Left ventricle myocardium superior (tissue), 1 donor: ENCODE data around the gene INPP5B. TPM values are rescaled to one million over a fixed set of nuclear protein-coding genes. Genes with fewer than 3 reads are reported as not detected.

Experiments used
- ATAC-seq: fragments of 200-7000 bp; cut with Tn5 transposase; one replicate; pipeline ENCODE4 v1.9.1; 2020; ENCODE audit warnings: mild to moderate bottlenecking, moderate library complexity
- DNase-seq: peaks from one replicate; pipeline ENCODE4 v3.0.0-alpha.2; 2020
- intact Hi-C: fragments of 100-400 bp; cut with micrococcal nuclease; formaldehyde crosslinking; loops from one replicate; pipeline ENCODE4 v1.11.0; 2022
- total RNA-seq: library from RNA; stranded (reverse); fragmentation: NEBNext Ultra II Directional; extraction: Animal tissue kit (Norgen Biotek cat#: 25700); gene quantifications from one replicate; pipeline ENCODE4 v1.2.1, GENCODE V29; 2021
- donor health status: DM: no; HTN: yes; CAD: no; lungs with severe emphysema.

INPP5B gene
- total RNA-seq, 1 donor from 2014 or later, result 12.0 TPM

DNA sequence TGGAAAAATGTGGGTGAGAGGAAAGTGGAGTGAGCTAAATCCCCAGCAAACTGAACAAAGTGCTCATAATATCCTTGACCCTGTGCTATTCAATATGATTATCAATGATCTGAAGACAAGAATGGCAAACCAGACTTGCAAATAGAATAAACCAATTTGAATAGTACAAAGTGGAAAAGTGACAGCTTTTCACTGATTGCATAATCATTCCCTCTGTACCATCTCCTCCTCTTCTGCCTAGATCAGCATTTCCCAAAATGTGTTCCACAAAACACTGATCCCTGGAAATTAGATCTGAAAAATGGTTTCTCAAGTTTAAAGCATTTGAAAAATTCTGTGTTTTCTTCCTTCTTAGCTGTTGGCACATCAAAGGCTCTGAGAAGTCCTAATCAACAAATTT, 95.6 kb downstream of the INPP5B start:
- intact Hi-C loops, result no loop called here
- ATAC-seq, result peak; percentile 41
- no peak for DNase-seq

DNA sequence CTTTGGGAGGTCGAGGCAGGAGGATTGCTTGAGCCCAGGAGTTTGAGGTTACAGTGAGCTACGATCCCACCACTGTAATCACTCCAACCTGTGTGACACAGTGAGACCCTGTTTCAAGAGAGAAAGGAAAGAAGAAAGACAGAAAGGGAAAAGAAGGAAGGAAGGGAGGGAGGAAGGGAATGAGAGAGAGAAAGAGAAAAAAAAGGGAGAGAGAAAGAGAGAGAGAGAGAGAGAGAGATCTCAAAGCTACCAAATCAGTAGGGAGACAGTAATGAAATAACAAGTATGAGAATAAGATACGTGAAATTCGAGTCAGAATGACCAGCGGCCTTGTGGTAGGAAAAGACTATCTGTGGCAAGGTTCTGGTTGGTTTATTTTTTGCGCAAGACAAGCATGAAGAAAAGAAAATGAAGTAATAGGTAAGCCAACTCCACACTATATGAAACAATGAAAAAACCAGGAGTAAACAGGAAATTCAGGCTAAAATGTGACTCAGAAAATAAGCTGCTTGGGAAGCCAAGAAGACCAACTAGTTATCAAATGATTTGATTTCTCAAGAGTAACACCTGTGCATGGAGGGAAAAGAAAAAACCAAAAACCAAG, 96.4 kb downstream of the INPP5B start:
- intact Hi-C loops, result no loop called here
- ATAC-seq, result no peak
- no peak for DNase-seq

DNA sequence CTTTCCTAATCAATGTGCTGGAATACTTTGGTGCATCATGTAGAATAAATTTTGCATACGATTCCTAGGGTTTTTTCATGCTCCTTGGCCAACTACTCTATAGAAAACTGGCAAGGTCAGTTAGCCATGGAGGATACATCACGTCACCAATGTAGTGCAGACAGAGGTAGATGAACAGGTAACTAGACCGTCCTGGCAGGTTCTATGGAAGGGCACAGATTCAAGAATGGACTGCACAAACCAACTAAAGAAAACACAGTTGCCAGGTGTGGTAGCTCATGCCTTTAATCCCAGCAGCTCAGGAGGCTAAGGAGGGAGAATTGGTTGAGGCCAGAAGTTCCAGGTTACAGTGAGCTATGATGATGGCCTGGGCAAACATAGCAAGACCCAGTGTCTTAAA, 97.4 kb downstream of the INPP5B start:
- DNase-seq (no peak), ATAC-seq (no peak)
- intact Hi-C loops, result no loop called here

DNA sequence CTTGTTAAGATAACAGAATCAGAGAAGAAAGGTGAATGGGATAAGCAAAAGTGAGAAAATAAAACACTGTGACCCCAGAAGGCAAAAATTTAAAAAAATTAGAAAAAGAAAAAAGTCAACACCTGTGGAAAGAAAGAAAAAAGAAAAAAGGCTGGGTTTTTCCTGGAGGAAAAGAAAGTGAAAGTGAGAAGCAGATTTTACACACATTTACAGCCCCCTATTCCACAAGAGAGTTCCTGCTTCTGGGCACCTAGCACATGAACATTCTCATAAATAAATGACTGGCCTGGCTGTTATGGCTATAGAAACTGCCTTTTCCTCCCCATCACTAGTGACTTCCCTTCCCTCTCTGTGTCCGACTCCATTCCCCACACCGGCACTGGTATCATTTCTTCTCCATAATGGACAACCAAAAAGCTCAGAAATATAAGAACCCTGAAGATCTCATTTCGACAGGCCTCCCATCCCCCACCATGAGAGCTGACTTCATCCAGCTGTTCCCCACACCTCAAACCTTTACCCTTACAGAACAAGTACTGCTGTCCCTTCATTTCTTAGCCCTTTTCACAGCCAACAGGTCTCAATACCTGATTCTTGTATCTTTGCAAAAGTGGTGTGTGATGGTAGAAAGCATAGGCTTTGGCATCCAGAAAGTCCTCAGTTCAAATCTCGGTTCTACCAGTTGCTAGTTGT, 100.1 kb downstream of the INPP5B start:
- intact Hi-C loops, result no loop called here
- no peak for ATAC-seq
- no peak for DNase-seq

DNA sequence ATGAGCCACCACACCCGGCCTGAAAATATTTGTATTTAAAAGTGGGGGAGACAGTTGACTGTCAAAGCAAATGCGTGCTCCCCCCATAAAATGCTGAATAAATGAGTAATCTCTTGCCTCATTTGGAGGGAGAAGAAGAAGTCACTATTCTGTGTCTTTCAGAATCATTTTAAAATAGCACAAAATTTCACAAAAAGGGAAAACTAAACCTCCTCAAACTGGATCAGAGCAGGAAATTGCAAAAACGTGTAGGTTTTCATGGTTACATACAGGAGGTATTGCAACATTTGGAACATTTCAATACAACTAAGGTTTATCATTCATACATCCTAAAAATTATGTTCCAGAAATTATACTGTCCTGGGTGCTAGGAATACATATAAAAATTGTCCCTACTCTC, 101.1 kb downstream of the INPP5B start:
- DNase-seq, result no peak
- no peak for ATAC-seq
- intact Hi-C loops, result no loop called here

DNA sequence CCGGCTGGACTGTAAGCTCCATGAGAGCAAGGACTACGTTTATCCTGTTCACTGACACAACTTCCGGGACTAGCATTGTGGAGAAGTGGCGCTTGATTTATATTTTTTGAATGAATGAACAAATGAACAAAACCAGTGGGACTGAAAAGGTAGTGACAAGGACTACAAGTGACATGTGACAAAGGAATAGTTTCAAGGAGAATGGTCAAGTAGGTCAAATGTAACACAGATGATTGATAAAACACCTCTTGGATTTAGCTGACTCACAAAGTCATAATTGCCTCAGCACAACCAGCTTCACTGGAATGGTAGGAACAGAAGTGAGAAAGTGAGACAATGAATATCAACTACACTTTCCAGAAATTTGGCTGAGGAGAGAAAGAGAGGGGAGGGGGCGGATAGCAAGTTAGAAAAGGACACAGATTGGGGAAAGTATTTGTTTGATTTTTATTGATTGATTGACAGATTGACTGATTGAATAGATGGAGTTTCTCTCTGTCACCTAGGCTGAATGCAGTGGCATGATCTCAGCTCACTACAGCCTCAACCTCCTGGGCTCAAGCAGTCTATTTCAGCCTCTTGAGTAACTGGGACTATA, 101.7 kb downstream of the INPP5B start:
- intact Hi-C loops, result no loop called here
- no peak for ATAC-seq

DNA sequence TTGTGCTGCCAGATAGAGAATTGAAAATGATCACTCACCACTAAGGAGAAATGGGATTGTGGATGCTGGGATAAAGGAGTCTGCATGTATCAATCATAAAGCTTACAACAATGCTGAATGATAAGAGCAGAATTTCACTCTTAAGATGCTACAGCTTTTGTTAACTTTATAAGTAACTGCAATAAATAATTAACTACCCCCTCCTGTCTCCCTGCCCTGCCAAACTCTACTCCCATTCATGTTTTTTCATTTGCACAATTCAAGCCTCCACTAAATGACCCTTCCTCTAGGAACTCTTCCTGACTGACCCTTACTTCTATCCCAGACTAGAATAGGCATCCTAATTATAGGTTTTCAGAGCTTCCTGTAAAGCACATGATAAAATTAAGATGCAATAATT, 102.3 kb downstream of the INPP5B start:
- DNase-seq, result no peak
- no peak for ATAC-seq
- intact Hi-C loops, result no loop called here

More for the DNA sequence above, 101.7 kb downstream of the INPP5B start:
- no peak for DNase-seq

DNA sequence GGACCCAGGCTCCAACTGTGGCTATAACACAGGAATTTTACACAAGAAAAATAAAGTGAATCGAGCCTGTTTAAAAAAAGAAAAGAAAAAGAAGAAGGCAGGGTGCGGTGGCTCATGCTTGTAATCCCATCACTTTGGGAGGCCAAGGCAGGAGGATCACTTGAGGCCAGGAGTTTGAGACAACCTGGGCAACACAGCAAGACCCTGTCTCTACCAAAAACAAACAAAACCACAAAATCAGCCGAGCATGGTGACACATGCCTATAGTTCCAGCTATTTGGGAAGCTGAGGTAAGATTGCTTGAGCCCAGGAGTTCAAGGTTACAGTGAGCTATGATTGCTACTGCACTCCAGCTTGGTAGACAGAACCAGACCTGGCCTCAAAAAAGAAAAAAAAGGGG, 105.2 kb downstream of the INPP5B start:
- no peak for DNase-seq
- intact Hi-C loops, result no loop called here
- ATAC-seq, result no peak

DNA sequence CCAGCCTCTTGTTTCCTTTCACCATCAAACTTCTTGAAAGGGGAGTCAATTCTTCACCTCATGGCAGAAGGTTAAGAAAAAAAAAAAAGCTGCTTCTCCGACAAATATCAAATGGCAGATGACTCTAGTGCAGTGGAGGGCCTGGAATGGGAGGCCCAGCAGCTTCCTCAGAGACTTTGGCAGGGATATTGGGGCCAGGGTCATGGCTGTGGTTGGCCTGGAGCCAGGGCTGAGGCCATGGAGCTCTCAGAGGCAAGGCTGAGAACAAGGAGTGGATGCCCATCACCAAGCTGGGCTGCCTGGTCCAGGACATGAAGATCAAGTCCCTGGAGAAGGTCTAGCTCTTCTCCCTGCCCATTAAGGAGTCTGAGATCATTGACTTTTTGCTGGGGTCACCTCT, 106.1 kb downstream of the INPP5B start:
- DNase-seq, result no peak
- ATAC-seq, result no peak
- intact Hi-C loops, result no loop called here

DNA sequence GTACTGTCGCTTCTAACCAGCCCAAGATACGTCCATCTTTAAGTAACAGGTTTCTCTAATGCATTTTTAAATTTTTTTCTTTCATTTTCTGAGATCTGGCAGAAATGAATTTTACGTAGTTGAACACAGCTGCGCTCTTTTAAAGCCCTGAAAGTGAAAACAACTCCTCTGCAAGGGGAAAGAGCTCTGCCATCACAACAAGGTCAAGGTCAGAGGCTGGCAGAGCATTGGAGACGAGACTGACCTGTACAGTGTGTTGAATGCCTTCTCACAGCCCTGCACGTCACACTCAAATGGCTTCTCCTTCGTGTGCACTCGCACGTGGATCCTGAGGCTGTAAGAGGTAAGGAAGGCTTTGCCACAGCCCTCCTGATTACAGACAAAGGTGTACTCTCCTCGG, 107.2 kb downstream of the INPP5B start:
- DNase-seq, result no peak
- peak; percentile 54 for ATAC-seq
- intact Hi-C loops, result no loop called here

DNA sequence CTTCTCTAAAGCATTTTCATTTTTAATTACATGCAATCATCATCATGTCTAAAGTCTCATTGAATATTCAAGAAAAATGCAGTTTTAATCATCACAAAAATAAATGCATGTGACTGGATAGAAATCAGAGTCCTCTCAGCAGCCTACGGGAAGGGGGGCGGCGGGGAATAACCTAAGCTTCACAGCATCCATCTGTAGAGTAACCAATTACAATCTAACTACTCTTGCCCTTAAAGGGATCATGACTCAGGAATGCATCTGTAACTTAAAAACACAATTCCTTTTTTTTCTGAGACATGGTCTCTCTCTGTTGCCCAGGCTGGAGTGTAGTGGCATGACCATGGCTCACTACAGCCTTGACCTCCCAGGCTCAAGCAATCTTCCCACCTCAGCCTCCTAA, 110.1 kb downstream of the INPP5B start:
- ATAC-seq (no peak), DNase-seq (no peak)
- intact Hi-C loops, result no loop called here

DNA sequence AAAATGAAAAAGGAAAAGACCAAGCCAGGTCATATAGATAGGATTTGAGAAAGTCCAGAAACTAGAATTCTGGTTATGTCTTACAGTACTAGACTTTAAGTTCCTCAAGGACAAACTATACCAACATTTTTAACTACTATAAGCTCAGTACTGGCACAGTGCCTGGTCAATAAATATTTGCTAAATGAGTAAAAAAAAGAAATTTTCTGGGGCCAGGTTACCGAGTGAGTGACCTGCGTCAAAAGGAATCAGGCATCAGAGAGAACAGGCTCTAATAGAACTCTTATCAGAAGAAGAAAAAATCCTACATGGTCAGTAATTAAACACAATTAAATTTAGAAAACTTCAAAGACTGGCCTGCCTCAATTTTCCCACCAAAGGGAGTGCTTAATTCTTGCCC, 115.0 kb downstream of the INPP5B start:
- DNase-seq, result no peak
- intact Hi-C loops, result no loop called here
- ATAC-seq, result no peak

DNA sequence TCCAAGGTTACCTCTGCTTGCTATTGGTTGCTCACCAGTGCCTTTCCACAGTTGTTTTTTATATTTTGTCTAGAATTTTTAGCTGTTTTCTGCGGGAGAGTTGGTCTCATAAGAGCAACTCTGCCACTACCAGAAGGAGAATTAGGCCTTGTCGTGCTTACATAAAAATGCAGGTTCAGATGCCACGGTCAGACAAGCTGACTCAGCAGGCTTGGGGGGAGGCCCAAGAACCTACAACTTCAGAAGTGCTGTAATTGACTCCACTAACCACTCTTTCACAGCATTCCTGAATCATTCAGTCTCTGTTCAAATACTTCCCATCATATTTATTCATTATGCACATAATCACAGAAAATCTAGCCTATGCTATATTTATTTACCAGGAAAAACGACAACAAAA, 115.7 kb downstream of the INPP5B start:
- ATAC-seq, result no peak

DNA sequence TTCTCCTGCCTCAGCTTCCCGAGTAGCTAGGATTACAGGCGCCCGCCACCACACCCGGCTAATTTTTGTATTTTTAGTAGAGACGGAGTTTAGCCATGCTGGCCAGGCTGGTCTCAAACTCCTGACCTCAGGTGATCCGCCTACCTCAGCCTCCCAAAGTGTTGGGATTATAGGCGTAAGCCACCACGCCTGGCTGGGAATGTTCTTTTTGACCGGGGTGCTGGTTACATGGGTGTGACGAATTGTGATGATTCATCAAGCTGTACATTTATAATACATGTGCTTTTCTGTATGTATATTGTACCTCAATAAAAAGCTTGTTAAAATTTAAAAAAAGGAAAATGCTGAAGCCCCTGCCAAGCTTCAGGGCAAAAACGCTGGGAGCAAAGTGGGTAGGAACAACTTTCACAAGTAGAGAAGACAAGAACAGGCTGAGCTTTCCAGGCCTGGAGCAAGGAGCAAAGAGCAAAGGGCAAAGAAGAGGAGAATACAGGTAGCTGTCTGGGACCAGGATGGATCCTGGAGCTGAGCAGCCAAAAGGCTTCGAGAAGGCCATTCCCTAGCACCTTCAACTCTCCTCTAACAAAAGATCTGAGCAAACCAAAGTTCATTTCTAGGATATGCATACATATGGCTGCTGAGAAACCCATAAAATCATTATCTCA, 118.3 kb downstream of the INPP5B start:
- intact Hi-C loops, result no loop called here

More for the DNA sequence above, 115.7 kb downstream of the INPP5B start:
- intact Hi-C loops, result no loop called here
- DNase-seq, result no peak

DNA sequence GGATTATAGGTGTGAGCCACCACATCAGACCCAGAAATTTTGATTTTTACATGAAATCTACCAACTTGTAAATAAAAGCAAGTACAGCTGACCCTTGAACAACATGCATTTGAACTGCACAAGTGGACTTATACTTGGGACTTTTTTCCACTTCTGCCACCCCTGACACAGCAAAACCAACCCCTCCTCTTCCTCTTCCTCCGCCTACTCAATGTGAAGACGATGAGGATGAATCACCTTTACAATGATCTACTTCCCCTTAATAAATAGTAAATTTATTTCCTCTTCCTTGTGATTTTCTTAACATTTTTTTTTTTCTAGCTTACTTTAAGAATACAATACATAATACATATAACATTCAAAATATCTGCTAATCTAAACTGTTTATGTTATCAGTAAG, 121.3 kb downstream of the INPP5B start:
- ATAC-seq (no peak), DNase-seq (no peak)
- intact Hi-C loops, result no loop called here

More for the DNA sequence above, 118.3 kb downstream of the INPP5B start:
- no peak for ATAC-seq
- DNase-seq, result no peak

DNA sequence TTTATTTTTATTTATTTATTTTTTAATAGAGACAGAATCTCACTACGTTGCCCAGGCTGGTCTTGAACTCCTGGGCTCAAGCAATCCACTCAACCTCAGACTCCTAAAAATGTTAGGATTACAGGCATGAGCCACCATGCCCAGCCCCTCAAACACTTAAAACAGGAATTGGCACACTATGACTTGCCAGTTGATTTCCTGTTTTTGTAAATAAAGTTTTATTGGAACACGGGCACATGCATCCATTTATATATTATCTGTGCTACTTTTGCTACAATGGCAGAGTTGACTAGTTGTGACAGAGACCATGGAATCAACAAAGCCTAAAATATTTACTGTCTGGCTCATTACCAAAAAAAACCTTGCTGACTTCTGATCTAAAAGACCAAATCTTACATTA, 122.9 kb downstream of the INPP5B start:
- intact Hi-C loops, result no loop called here
- DNase-seq (no peak), ATAC-seq (no peak)

DNA sequence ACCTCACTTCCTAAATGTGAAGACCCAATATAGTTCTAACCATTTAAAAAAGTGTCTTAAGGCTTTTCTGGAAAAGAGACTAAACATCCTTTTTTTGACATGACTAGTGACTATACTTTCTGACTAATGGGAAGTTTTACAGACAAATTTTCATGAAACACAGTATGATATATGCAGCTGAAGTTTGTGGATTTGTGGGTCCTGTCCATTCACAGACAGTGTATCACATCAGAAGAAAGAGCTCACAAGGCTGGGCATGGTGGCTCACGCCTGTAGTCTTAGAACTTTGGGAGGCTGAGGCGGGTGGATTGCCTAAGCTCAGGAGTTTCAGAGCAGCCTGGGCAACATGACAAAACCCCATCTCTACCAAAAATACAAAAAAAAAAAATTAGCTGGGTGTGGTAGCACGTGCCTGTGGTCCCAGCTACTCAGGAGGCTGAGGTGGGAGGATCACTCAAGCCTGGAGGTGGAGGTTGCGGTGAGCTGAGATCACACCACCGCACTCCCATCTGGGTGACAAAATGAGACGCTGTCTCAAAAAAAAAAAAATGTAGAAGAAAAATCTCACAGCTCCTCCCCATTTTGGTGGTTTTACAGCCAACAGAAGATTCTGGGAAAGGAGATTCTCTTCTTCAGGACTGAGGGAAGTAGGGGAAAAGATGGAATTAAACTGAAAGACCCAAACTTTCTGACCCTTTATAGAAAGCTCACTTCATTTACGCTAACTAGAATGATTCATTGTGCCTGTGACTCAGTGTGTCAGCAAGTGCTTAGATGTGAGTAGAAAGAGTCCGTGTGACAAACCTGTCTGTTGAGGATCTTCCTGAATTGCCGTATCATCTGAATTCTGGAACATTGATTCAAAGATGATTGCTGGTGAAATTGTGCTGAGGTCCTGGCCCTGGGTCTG, 123.7 kb downstream of the INPP5B start:
- ATAC-seq (no peak), DNase-seq (no peak)
- intact Hi-C loops, result no loop called here

DNA sequence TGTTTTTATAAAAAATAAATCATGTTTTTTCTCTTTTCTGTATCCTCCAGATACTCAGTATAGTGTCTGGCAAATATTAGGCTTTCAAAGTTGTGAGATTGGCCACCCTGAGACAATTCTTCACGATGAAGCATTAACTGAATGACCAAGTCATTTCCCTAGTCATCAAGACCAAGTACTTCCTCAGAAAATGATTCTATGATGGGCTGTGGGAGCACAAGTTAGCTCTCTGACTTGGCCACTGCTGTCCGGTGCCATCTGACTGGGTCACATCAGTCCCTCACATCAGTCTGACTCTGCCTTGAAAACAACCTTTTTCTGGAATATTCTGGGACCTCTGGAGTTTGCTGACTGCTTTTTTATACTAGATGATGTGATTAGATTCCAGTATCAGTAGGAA, 125.4 kb downstream of the INPP5B start:
- intact Hi-C loops, result no loop called here
- no peak for ATAC-seq
- DNase-seq, result no peak

DNA sequence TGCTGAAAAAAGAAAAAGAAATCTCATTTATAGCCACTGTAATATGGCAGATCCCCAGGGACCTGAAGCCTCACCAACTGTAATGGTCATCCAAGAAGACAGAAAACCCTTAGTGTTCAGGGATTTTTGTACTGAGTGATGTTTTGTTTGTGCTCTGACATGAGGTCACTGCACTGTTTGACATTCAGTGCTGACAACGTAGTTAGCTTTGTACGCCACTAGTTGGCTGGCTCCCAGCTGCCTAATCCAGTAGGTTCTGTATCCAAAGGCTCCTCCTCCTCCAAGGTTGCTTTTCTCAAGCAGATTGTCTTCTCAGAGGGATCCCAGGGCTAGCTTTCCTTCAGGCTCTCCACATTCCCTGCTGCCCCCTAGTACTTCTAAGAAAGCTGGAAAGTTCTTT, 129.4 kb downstream of the INPP5B start:
- ATAC-seq, result peak; percentile 65
- DNase-seq, result peak; percentile 60
- intact Hi-C loops, result no loop called here
